ENCODE measurements around the gene CCDC32.

The CCDC32 gene

GRCh38 chr15:40516322-40516721, 48.5 kb downstream of the CCDC32 start:
- Histone ChIP-seq H2AFZ (ENCODE audit: low read length, unreplicated experiment) (no peak overlapping the region), H3K27me3 (ENCODE audit: insufficient read depth, low read length) (peaks cover 1% of the 10 kb centered on the region; the same call in 1 of the 2 replicates), H3K36me3 (ENCODE audit: insufficient read depth, low read length) (no peaks in the 10 kb centered on the region), H3K4me1 (ENCODE audit: control insufficient read depth, insufficient read depth, low read length, unreplicated experiment) (peaks cover 5% of the 10 kb centered on the region), H3K79me2 (ENCODE audit: control insufficient read depth, insufficient read depth, low read length, unreplicated experiment) (no peaks in the 10 kb centered on the region), H3K27ac (ENCODE audit: low read depth, low read length) (no peak overlapping the region), H3K4me3 (ENCODE audit: low read depth, low read length) (no peak overlapping the region)

GRCh38 chr15:40513609-40514008, 51.2 kb downstream of the CCDC32 start:
- Histone ChIP-seq H3K27ac (ENCODE audit: low read depth, low read length) (no peak overlapping the region), H3K4me3 (ENCODE audit: low read depth, low read length) (no peak overlapping the region), H2AFZ (ENCODE audit: low read length, unreplicated experiment) (no peak overlapping the region), H3K27me3 (ENCODE audit: insufficient read depth, low read length) (peaks cover 15% of the 10 kb centered on the region), H3K36me3 (ENCODE audit: insufficient read depth, low read length) (no peaks in the 10 kb centered on the region), H3K4me1 (ENCODE audit: control insufficient read depth, insufficient read depth, low read length, unreplicated experiment) (no peaks in the 10 kb centered on the region), H3K79me2 (ENCODE audit: control insufficient read depth, insufficient read depth, low read length, unreplicated experiment) (no peaks in the 10 kb centered on the region)

- Histone ChIP-seq H3K36me3 (ENCODE audit: insufficient read depth, low read length) (no peaks in the 10 kb centered on the region), H3K4me1 (ENCODE audit: control insufficient read depth, insufficient read depth, low read length, unreplicated experiment) (no peaks in the 10 kb centered on the region), H3K4me3 (ENCODE audit: low read depth, low read length) (0 out of 2 replicates have a peak overlapping the region, but pooled peaks have one; percentile 76), H3K27me3 (ENCODE audit: insufficient read depth, low read length) (peaks cover 15% of the 10 kb centered on the region), H3K79me2 (ENCODE audit: control insufficient read depth, insufficient read depth, low read length, unreplicated experiment) (no peaks in the 10 kb centered on the region), H2AFZ (ENCODE audit: low read length, unreplicated experiment) (no peak overlapping the region), H3K27ac (ENCODE audit: low read depth, low read length) (no peak overlapping the region)
Observed at GRCh38 chr15:40512440-40512839, 52.4 kb downstream of the CCDC32 start.

- Histone ChIP-seq H3K27ac (ENCODE audit: low read depth, low read length) (no peak overlapping the region), H3K4me1 (ENCODE audit: control insufficient read depth, insufficient read depth, low read length, unreplicated experiment) (peaks cover 3% of the 10 kb centered on the region), H2AFZ (ENCODE audit: low read length, unreplicated experiment) (peak overlapping the region; percentile 74), H3K27me3 (ENCODE audit: insufficient read depth, low read length) (peaks cover 15% of the 10 kb centered on the region), H3K4me3 (ENCODE audit: low read depth, low read length) (peak overlapping the region; percentile 76), H3K36me3 (ENCODE audit: insufficient read depth, low read length) (no peaks in the 10 kb centered on the region), H3K79me2 (ENCODE audit: control insufficient read depth, insufficient read depth, low read length, unreplicated experiment) (no peaks in the 10 kb centered on the region)
Observed at GRCh38 chr15:40511472-40512133, 53.2 kb downstream of the CCDC32 start.

GRCh38 chr15:40511093-40511471, 53.8 kb downstream of the CCDC32 start:
- Histone ChIP-seq H3K36me3 (ENCODE audit: insufficient read depth, low read length) (no peaks in the 10 kb centered on the region), H3K27ac (ENCODE audit: low read depth, low read length) (no peak overlapping the region), H3K27me3 (ENCODE audit: insufficient read depth, low read length) (peaks cover 15% of the 10 kb centered on the region), H3K79me2 (ENCODE audit: control insufficient read depth, insufficient read depth, low read length, unreplicated experiment) (no peaks in the 10 kb centered on the region), H3K4me3 (ENCODE audit: low read depth, low read length) (peak overlapping the region; percentile 76), H2AFZ (ENCODE audit: low read length, unreplicated experiment) (peak overlapping the region; percentile 74), H3K4me1 (ENCODE audit: control insufficient read depth, insufficient read depth, low read length, unreplicated experiment) (peaks cover 6% of the 10 kb centered on the region)

- Histone ChIP-seq H3K27ac (ENCODE audit: low read depth, low read length) (no peak overlapping the region), H3K4me3 (ENCODE audit: low read depth, low read length) (no peak overlapping the region), H2AFZ (ENCODE audit: low read length, unreplicated experiment) (no peak overlapping the region), H3K27me3 (ENCODE audit: insufficient read depth, low read length) (peaks cover 15% of the 10 kb centered on the region), H3K4me1 (ENCODE audit: control insufficient read depth, insufficient read depth, low read length, unreplicated experiment) (peaks cover 6% of the 10 kb centered on the region), H3K36me3 (ENCODE audit: insufficient read depth, low read length) (no peaks in the 10 kb centered on the region), H3K79me2 (ENCODE audit: control insufficient read depth, insufficient read depth, low read length, unreplicated experiment) (no peaks in the 10 kb centered on the region)
Observed at GRCh38 chr15:40510201-40510600, 54.6 kb downstream of the CCDC32 start.

- Histone ChIP-seq H2AFZ (ENCODE audit: low read length, unreplicated experiment) (no peak overlapping the region), H3K27ac (ENCODE audit: low read depth, low read length) (no peak overlapping the region), H3K36me3 (ENCODE audit: insufficient read depth, low read length) (no peaks in the 10 kb centered on the region), H3K4me1 (ENCODE audit: control insufficient read depth, insufficient read depth, low read length, unreplicated experiment) (peaks cover 6% of the 10 kb centered on the region), H3K79me2 (ENCODE audit: control insufficient read depth, insufficient read depth, low read length, unreplicated experiment) (no peaks in the 10 kb centered on the region), H3K27me3 (ENCODE audit: insufficient read depth, low read length) (peaks cover 15% of the 10 kb centered on the region), H3K4me3 (ENCODE audit: low read depth, low read length) (no peak overlapping the region)
Observed at GRCh38 chr15:40508216-40508615, 56.6 kb downstream of the CCDC32 start.

- H3K27ac ChIP-seq (ENCODE audit: low read depth, low read length), result no peak overlapping the region
- H2AFZ ChIP-seq (ENCODE audit: low read length, unreplicated experiment), result peak overlapping the region; percentile 34
- H3K36me3 ChIP-seq (ENCODE audit: insufficient read depth, low read length), result no peaks in the 10 kb centered on the region
- peaks cover 15% of the 10 kb centered on the region for H3K27me3 ChIP-seq (ENCODE audit: insufficient read depth, low read length)
- peaks cover 6% of the 10 kb centered on the region for H3K4me1 ChIP-seq (ENCODE audit: control insufficient read depth, insufficient read depth, low read length, unreplicated experiment)
- no peaks in the 10 kb centered on the region for H3K79me2 ChIP-seq (ENCODE audit: control insufficient read depth, insufficient read depth, low read length, unreplicated experiment)
- peak overlapping the region; percentile 29 for H3K4me3 ChIP-seq (ENCODE audit: low read depth, low read length)
Observed at GRCh38 chr15:40506964-40507571, 57.8 kb downstream of the CCDC32 start.

Data from ACC112 (cell line).